MM.1S (cell line): ENCODE results near the gene MRAP2.

Experiments used
- DNase-seq: peaks from one replicate; pipeline ENCODE4 v3.0.0-alpha.2; 2015
- H2AFZ ChIP-seq: fragments of 300-600 bp; sonication (generic); 2 replicates; pipeline ENCODE4 v1.6.0; 2016; ENCODE audit warnings: antibody characterized with exemption, low read length
- H3F3A ChIP-seq: fragments of 300-600 bp; sonication (generic); 2 replicates; pipeline ENCODE4 v1.6.1; 2016; ENCODE audit warnings: mild to moderate bottlenecking, antibody characterized with exemption, low read length, moderate library complexity, mixed read lengths; ENCODE audit not compliant: insufficient read depth
- H3K27ac ChIP-seq: fragments of 300-600 bp; sonication (generic); 2 replicates; pipeline ENCODE4 v1.5.1; 2016; ENCODE audit warnings: mild to moderate bottlenecking, low read length
- H3K27me3 ChIP-seq: fragments of 300-600 bp; sonication (generic); replicated peaks from 2 replicates; pipeline ENCODE4 v1.6.0; 2016; ENCODE audit warnings: low read length; ENCODE audit not compliant: insufficient read depth
- H3K36me3 ChIP-seq: fragments of 300-600 bp; sonication (generic); replicated peaks from 2 replicates; pipeline ENCODE4 v1.6.1; 2016; ENCODE audit warnings: mild to moderate bottlenecking, low read length, mixed read lengths; ENCODE audit not compliant: insufficient read depth
- H3K4me1 ChIP-seq: fragments of 300-600 bp; sonication (generic); 2 replicates; pipeline ENCODE4 v1.6.1; 2016; ENCODE audit warnings: low read length, mixed read lengths
- H3K4me2 ChIP-seq: fragments of 300-600 bp; sonication (generic); 2 replicates; pipeline ENCODE4 v1.6.0; 2016; ENCODE audit warnings: low read depth, low read length
- H3K4me3 ChIP-seq: fragments of 300-600 bp; sonication (generic); 2 replicates; pipeline ENCODE4 v1.5.1; 2016; ENCODE audit warnings: low read length, mixed read lengths
- H3K79me2 ChIP-seq: fragments of 300-600 bp; sonication (generic); 2 replicates; pipeline ENCODE4 v1.6.1; 2016; ENCODE audit warnings: mixed run types, low read length, mixed read lengths
- H3K9ac ChIP-seq: fragments of 300-600 bp; sonication (generic); 2 replicates; pipeline ENCODE4 v1.6.1; 2016; ENCODE audit warnings: low read length, mixed read lengths
- H3K9me2 ChIP-seq: fragments of 300-600 bp; sonication (generic); replicated peaks from 2 replicates; pipeline ENCODE4 v1.6.1; 2016; ENCODE audit warnings: mild to moderate bottlenecking, low read length, mixed read lengths; ENCODE audit not compliant: insufficient read depth
- H3K9me3 ChIP-seq: fragments of 300-600 bp; sonication (generic); replicated peaks from 2 replicates; pipeline ENCODE4 v1.6.1; 2016; ENCODE audit warnings: mild to moderate bottlenecking, low read length, mixed read lengths; ENCODE audit not compliant: insufficient read depth
- H4K20me1 ChIP-seq: fragments of 300-600 bp; sonication (generic); 2 replicates; pipeline ENCODE4 v1.6.1; 2016; ENCODE audit warnings: mild to moderate bottlenecking, low read length, moderate library complexity, mixed read lengths; ENCODE audit not compliant: insufficient read depth
- EZH2 ChIP-seq: fragments of 300-600 bp; sonication (generic); optimal IDR thresholded peaks from 2 replicates; pipeline ENCODE3; 2017; ENCODE audit warnings: low read depth, mild to moderate bottlenecking, antibody characterized with exemption, low read length, mixed read lengths
- EZH2phosphoT487 ChIP-seq: fragments of 300-600 bp; sonication (generic); IDR thresholded peaks from 2 replicates; pipeline ENCODE4 v1.6.1; 2018; ENCODE audit warnings: antibody characterized with exemption, low read length
- TF ChIP-seq, protein P1 (sequence below): fragments of 300-600 bp; sonication (generic); IDR thresholded peaks from 2 replicates; pipeline ENCODE4 v1.5.1; 2016; ENCODE audit warnings: antibody characterized with exemption, low read length, mixed read lengths

Gene MRAP2

DNA sequence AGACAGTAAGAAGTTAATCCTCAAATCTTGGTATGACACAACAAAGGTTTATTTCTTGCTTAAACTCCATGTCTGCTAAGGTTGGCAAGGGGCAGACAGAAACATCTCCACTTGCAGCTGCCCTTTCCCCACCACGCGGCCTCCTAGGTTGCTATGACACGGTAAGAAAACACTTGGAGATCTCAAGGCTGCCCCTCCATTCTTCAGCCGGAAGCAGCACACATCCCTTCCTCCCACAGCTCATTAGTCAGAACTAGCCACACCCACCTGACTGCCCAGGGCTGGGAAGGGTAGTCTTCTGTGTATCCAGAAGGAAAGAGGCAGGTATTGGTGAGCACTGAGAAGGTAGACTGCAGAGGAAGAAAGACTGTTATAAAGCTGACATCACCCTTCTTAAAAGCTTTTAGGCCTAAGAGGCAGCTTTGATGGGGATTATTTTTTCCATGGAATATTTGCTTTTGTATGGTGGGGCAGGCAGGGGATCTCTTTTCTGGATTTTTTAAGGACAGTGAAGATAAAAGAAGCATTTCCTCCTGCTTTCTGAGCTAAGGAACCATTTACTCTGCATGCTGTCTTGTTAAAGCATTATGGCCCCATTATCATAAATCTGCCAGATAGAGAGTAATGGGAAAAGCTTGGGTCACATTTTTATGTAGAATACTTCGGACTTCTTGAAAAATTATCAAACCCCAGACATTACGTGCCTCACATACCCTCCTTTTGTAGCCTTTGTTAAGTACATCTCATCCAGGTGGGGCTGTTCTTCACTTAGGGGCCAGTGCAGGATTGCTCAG lies 41.6 kb downstream of the MRAP2 start:
- no peaks in the 10 kb centered on the region for H3K9me2 ChIP-seq
- no peak overlapping the region for H3K4me2 ChIP-seq
- H2AFZ ChIP-seq = no peak overlapping the region
- H3K9ac ChIP-seq = no peak overlapping the region
- no peak overlapping the region for H3K27ac ChIP-seq
- no peaks in the 10 kb centered on the region for H3K27me3 ChIP-seq
- no peaks in the 10 kb centered on the region for H3K79me2 ChIP-seq
- no peaks in the 10 kb centered on the region for H4K20me1 ChIP-seq
- DNase-seq = no peak
- no peaks in the 10 kb centered on the region for H3F3A ChIP-seq
- H3K4me1 ChIP-seq = no peaks in the 10 kb centered on the region
- no peaks in the 10 kb centered on the region for H3K9me3 ChIP-seq
- no peaks in the 10 kb centered on the region for H3K36me3 ChIP-seq
- H3K4me3 ChIP-seq = no peak overlapping the region
- TF ChIP-seq EZH2phosphoT487 (no peak), EZH2 (no peak)
- TF ChIP-seq, protein P1, sequence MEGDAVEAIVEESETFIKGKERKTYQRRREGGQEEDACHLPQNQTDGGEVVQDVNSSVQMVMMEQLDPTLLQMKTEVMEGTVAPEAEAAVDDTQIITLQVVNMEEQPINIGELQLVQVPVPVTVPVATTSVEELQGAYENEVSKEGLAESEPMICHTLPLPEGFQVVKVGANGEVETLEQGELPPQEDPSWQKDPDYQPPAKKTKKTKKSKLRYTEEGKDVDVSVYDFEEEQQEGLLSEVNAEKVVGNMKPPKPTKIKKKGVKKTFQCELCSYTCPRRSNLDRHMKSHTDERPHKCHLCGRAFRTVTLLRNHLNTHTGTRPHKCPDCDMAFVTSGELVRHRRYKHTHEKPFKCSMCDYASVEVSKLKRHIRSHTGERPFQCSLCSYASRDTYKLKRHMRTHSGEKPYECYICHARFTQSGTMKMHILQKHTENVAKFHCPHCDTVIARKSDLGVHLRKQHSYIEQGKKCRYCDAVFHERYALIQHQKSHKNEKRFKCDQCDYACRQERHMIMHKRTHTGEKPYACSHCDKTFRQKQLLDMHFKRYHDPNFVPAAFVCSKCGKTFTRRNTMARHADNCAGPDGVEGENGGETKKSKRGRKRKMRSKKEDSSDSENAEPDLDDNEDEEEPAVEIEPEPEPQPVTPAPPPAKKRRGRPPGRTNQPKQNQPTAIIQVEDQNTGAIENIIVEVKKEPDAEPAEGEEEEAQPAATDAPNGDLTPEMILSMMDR = no peak

DNA sequence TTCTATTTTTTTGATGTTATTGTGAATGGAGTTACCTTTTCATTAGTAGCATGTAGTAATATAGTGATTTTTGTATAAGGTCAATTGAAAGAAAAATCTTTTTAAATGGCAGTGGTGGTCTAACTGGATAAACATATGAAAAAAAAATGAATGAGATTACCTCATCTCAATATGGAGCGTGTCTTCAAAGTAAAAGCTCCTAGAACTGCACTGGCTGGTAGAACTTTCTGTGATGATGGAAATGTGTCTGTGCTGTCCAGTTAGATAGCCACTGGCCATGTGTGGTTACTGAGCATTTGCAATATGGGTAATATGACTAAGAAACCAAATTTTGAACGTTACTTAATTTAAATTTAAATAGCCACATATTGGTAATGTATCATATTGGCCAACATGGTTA lies 44.1 kb downstream of the MRAP2 start:
- Histone ChIP-seq H3K9ac (no peak overlapping the region), H3K4me3 (no peak overlapping the region), H2AFZ (no peak overlapping the region), H3K9me3 (no peaks in the 10 kb centered on the region), H4K20me1 (no peaks in the 10 kb centered on the region), H3K4me2 (no peak overlapping the region), H3F3A (no peaks in the 10 kb centered on the region), H3K36me3 (no peaks in the 10 kb centered on the region), H3K79me2 (no peaks in the 10 kb centered on the region), H3K27me3 (no peaks in the 10 kb centered on the region), H3K27ac (no peak overlapping the region), H3K9me2 (no peaks in the 10 kb centered on the region), H3K4me1 (no peaks in the 10 kb centered on the region)
- TF ChIP-seq, protein P1 = no peak
- no peak for TF ChIP-seq EZH2phosphoT487
- TF ChIP-seq EZH2 = no peak
- DNase-seq = no peak

GRCh38 chr6:84078335-84078734 lies 44.8 kb downstream of the MRAP2 start:
- H3K4me2 ChIP-seq = no peak overlapping the region
- H3K36me3 ChIP-seq = no peaks in the 10 kb centered on the region
- no peak overlapping the region for H3K9ac ChIP-seq
- no peak overlapping the region for H2AFZ ChIP-seq
- H3K9me3 ChIP-seq = no peaks in the 10 kb centered on the region
- no peak for DNase-seq
- H3K4me1 ChIP-seq = no peaks in the 10 kb centered on the region
- no peaks in the 10 kb centered on the region for H3F3A ChIP-seq
- H4K20me1 ChIP-seq = no peaks in the 10 kb centered on the region
- H3K79me2 ChIP-seq = no peaks in the 10 kb centered on the region
- no peaks in the 10 kb centered on the region for H3K27me3 ChIP-seq
- no peak overlapping the region for H3K27ac ChIP-seq
- no peaks in the 10 kb centered on the region for H3K9me2 ChIP-seq
- TF ChIP-seq, protein P1 = no peak
- no peak for TF ChIP-seq EZH2
- no peak for TF ChIP-seq EZH2phosphoT487
- H3K4me3 ChIP-seq = no peak overlapping the region
